ENCODE results near the gene FOXK2. TPM values are rescaled to one million over a fixed set of nuclear protein-coding genes. Genes with fewer than 3 reads are reported as not detected.

The FOXK2 gene
- total and polyA plus RNA-seq, 2 of the 8 experiments (the other 6 are each of a cell fraction or from before 2014, with no cell fraction given), result 34.7 to 64.9 TPM

GRCh38 chr17:82527898-82528297 is 8.4 kb downstream of the FOXK2 start (continued):
- no peak for TF ChIP-seq CHD7 (IDR thresholded peaks at IDR 0.05; ENCODE audit: insufficient replicate concordance, low read length)
- TF ChIP-seq CREB1 (IDR thresholded peaks at IDR 0.05), result no peak
- TF ChIP-seq ATF2 (IDR thresholded peaks at IDR 0.05; ENCODE audit: low read length), result no peak
- TF ChIP-seq SRF (IDR thresholded peaks at IDR 0.05; ENCODE audit: low read depth, low read length), result no peak
- TF ChIP-seq HDAC6 (IDR thresholded peaks at IDR 0.05; ENCODE audit: low read depth, low read length), result no peak
- no peak for TF ChIP-seq TAF1 (IDR thresholded peaks at IDR 0.05; ENCODE audit: low read depth, low read length)
- no peak for TF ChIP-seq MAFK (IDR thresholded peaks at IDR 0.05; ENCODE audit: low read depth, low read length)
- no peak for TF ChIP-seq KDM5A (IDR thresholded peaks at IDR 0.05; ENCODE audit: low read length)
